ENCODE measurements around the gene PGA4.
"Not testable (repeated sequence)": the region's sequence is repeated elsewhere in the genome, so short reads cannot be mapped to it uniquely, and the experiment has no call there.

The PGA4 gene

GRCh38 chr11:61245284-61245964 lies 23.3 kb downstream of the PGA4 start:
- not testable (repeated sequence) for DNase-seq (ENCODE audit: insufficient read length, low spot score); FAIRE-seq

GRCh38 chr11:61248071-61248470 lies 25.9 kb downstream of the PGA4 start:
- FAIRE-seq; DNase-seq (ENCODE audit: insufficient read length, low spot score): not testable (repeated sequence)

GRCh38 chr11:61249201-61249600 lies 27.1 kb downstream of the PGA4 start:
- not testable (repeated sequence) for DNase-seq (ENCODE audit: insufficient read length, low spot score); FAIRE-seq

DNA sequence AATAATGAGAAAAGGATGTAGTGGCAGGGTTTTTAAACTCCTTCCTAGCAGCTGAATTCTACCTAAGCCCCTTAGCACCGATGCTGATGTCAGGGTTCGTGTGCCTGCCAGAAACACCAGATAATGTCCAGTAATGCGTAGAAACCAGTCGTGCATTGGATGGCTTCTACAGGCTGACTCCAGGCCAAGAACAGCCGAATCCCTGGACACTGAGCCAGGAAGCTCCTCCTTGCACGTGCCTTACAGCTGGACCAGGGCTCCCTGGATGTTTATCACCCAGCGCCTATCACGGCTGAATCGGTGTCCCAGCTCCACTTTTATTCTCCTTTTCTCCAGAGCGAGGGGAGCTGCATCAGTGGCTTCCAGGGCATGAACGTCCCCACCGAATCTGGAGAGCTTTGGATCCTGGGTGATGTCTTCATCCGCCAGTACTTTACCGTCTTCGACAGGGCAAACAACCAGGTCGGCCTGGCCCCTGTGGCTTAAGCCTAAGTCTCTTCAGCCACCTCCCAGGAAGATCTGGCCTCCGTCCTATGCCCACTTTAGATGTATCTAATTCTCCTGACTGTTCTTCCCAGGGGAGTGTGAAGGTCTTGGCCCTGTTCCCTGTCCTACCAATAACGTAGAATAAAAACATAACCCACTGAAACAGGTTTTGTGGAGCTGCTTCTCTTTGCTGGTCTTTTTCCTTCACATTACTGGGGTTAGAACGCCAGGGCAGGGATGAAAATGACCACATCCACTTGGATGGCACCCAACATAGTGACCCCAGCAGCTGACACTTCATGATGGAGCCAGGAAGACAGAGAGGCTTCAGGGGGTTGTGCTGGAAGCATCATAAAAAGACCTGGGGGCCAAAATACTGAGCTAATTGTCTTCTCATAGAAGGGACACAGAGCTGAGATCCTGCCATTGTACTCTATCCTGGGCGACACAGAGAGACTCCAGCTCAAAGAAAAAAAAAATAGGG lies 28.9 kb downstream of the PGA4 start:
- not testable (repeated sequence) for DNase-seq (ENCODE audit: insufficient read length, low spot score); FAIRE-seq

- not testable (repeated sequence) for FAIRE-seq; DNase-seq (ENCODE audit: insufficient read length, low spot score)
Measured at GRCh38 chr11:61252332-61252731, 30.2 kb downstream of the PGA4 start.

DNA sequence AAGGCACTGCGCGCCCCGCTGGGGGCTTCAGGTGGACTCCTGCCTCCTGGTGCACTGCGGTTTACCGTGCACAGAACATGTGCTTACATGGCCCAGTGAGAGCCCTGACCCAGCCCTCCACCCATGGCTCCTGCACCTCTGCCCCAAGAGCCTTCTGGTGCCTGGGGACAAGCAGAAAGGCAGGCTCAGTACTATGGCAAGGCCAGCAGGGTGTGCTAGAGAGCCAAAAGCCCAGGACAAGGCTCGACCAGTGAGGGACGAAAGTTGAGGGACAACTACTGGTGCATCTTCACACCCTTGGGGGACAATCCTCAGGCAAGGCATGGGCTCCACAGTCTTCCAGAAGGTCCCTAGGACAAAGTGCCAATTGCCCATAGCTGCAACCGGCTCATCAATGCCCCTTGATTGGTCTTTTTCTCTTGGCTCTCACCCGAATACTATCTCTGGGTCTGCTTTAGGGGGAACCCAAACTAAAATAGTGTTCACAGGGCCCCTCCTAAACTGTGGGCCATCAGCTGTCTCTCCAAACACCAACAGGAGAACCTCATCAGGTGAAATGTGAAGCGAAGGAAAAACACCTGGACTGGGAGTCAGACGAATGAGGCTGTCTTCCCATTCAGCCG lies 32.4 kb downstream of the PGA4 start:
- DNase-seq (ENCODE audit: insufficient read length, low spot score) (peak; percentile 91), FAIRE-seq (peak; percentile 91)

GRCh38 chr11:61256710-61257482 lies 34.7 kb downstream of the PGA4 start:
- FAIRE-seq (no peak), DNase-seq (ENCODE audit: insufficient read length, low spot score) (no peak)

GRCh38 chr11:61258546-61258945 lies 36.4 kb downstream of the PGA4 start:
- DNase-seq (ENCODE audit: insufficient read length, low spot score), result no peak
- no peak for FAIRE-seq

DNA sequence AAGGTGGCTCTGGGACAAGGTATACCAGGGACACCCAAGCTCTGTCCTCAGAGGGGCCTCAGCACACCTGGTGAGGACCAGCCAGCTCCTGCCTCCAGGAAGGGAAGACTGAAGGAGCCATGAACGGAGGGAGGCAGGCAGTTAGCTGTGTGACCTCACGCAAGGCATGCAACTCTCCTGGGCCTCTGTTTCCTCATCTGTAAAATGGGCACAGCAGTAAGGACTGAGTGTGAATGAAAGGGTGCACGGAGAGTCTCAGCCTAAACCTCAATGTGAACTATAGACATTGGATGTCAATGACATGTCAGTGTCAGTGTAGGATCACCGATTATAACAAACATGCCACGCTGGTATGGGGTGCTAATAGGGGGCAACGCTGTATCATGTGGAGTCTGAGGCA lies 37.2 kb downstream of the PGA4 start:
- no peak for FAIRE-seq
- DNase-seq (ENCODE audit: insufficient read length, low spot score), result no peak

- no peak for FAIRE-seq
Measured at GRCh38 chr11:61264371-61264770, 42.2 kb downstream of the PGA4 start.

DNA sequence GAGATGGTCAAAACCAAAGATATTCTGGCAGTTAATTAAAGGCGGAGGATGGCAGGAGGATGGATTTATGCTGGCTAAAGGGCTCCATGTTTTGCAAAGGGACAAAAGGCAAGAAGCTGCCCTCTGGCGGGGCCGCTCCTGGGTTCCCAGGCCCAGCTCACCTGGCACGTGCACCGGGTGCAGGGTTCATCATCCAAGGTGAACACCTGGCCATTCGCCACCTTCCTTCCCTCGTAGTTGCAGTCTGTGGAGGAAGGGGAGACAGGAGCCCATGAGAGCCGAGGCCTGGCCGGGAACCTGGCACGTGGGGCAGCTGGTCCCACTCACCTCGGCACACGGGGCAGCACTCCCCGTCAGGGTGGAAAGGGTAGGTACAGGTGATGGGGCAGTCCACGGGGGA lies 42.6 kb downstream of the PGA4 start:
- no peak for FAIRE-seq
- no peak for DNase-seq (ENCODE audit: insufficient read length, low spot score)

More at GRCh38 chr11:61264371-61264770, 42.2 kb downstream of the PGA4 start:
- no peak for DNase-seq (ENCODE audit: insufficient read length, low spot score)

DNA sequence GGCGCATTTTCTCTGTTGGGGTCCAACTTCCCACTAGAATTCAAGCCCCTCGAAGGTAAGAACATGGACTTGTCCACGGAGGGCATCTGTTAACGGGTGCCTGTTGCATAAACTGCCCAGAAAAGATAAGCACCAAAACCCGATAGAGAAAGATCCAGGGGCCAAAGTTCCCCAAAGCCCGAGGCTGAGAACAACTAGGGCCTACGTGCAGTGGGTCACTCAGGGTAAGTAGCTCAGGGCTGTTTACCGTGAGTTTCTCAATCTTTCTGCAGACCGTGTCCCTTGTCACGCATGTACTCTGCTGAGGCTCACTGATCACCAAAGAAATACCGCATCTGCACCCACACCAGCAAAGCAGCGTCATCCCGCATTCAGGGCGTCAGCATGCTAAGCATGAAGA lies 43.2 kb downstream of the PGA4 start:
- FAIRE-seq (no peak), DNase-seq (ENCODE audit: insufficient read length, low spot score) (no peak)

DNA sequence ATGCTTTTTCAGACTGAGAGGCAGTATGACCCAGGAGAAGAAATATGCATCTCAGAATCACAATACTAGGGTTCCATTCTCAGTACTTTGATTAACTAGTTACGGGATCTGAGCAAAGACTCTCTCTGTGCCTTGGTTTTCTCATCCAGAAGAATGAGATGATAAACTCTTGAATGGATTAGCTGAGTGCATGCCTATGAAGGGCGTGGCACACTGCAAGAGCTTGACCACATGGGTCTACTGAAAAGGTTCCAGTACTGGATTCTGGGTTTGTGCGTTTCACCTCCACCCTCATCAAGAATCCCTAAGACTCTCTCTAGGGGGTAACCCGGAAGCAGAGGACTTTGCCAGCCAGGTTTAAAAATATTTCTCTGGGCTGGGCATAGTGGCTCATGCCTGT lies 44.5 kb downstream of the PGA4 start:
- no peak for DNase-seq (ENCODE audit: insufficient read length, low spot score)
- no peak for FAIRE-seq

DNA sequence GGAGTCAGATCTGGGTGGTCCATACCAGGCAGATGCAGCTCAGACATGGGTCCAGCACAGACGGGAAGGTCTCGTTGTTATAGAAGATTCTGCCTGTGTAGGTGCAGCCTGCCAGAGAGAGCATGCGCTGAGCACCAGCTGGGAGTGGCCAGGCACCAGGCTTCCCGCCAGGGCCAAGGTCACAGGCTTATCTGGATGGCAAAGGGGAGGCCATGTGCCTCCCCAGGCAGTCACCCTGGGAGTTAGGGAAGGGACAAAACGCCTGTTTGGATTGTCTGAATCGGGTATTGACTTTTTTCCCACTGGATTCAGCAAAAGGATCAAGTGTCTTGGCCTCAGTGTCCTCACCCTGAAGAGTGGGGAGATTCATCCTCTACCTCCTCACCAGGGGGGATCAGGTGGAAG lies 45.3 kb downstream of the PGA4 start:
- no peak for DNase-seq (ENCODE audit: insufficient read length, low spot score)
- FAIRE-seq, result no peak

DNA sequence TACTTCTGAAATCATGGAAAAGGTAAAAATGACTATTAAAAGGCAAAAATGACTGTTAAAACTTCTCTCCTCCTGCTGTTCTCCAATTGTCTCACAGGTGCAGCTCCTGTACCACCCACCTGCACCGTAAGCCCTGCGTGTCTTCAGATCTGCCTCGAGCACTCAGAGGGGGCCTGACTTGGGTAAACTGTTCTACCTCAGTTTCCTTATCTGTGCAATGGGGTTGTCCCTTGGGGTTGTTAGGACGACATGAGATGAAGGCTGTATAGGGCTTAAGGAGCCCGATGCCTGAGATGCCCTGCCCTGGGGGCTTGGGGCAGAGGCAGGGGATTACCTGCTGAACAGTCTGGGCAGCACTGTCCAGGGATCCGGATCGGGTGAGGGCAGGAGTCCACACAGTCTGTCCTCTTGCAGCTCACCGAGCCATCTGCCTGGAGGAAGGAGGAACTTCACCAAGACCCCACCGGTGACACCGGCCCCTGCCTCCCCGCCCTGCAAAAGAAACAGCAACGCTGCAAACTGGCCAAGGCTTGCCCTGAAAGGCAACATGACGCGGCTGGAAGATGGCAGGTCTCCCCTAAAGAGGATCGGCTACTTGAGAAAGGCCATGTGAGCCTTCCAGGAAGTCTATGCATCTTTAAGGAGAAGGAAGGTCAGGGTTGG lies 46.6 kb downstream of the PGA4 start:
- FAIRE-seq (no peak), DNase-seq (ENCODE audit: insufficient read length, low spot score) (no peak)

GRCh38 chr11:61270354-61271076 lies 48.4 kb downstream of the PGA4 start:
- DNase-seq (ENCODE audit: insufficient read length, low spot score) (no peak), FAIRE-seq (no peak)

GRCh38 chr11:61272731-61273130 lies 50.6 kb downstream of the PGA4 start:
- FAIRE-seq, result no peak

GRCh38 chr11:61273178-61274078 lies 51.3 kb downstream of the PGA4 start:
- FAIRE-seq, result no peak
- no peak for DNase-seq (ENCODE audit: insufficient read length, low spot score)

More at GRCh38 chr11:61272731-61273130, 50.6 kb downstream of the PGA4 start:
- no peak for DNase-seq (ENCODE audit: insufficient read length, low spot score)
